Stimulated activated CD4-positive, alpha-beta T cell treated with anti-CD3 and anti-CD28 coated beads, TNF-alpha, amount 100 ng/mL, for 1 hour (primary cell): ENCODE data around the gene YIF1A.

Source experiments
- DNase-seq, 3 donors: peaks; one replicate each; pipeline ENCODE4 v3.0.0-alpha.2; 2020; ENCODE audit warnings: low read depth in 3 of 3, low spot score in 1 of 3

The YIF1A gene

GRCh38 chr11:66288671-66289547 is at the start of gene YIF1A:
YIF1A (minus strand) TSS chr11:66289143; CDS start chr11:66288985, 158 bp downstream.
- DNase-seq = peak; percentile 90 to 97 (median 96)

- DNase-seq = no peak
Observed at GRCh38 chr11:66337103-66337899, 48.4 kb upstream of the YIF1A start.

- no peak for DNase-seq
Observed at GRCh38 chr11:66336234-66337102, 47.5 kb upstream of the YIF1A start, which contains the start of gene RIN1. RIN1 (minus strand) TSS chr11:66336434; CDS start chr11:66336402, 32 bp downstream.

- no peak for DNase-seq
Observed at GRCh38 chr11:66335531-66336233, 46.7 kb upstream of the YIF1A start.

GRCh38 chr11:66334605-66335442 is 45.9 kb upstream of the YIF1A start:
- DNase-seq = no peak

- DNase-seq = no peak
Observed at GRCh38 chr11:66333896-66334604, 45.1 kb upstream of the YIF1A start.

- no peak for DNase-seq
Observed at GRCh38 chr11:66333220-66333877, 44.4 kb upstream of the YIF1A start.

- DNase-seq = no peak
Observed at GRCh38 chr11:66332371-66333219, 43.7 kb upstream of the YIF1A start.

GRCh38 chr11:66331542-66332370 is 42.8 kb upstream of the YIF1A start:
- no peak for DNase-seq

GRCh38 chr11:66330931-66331330 is 42.0 kb upstream of the YIF1A start:
- no peak for DNase-seq

- no peak for DNase-seq
Observed at GRCh38 chr11:66329165-66329673, 40.3 kb upstream of the YIF1A start.

- peak; percentile 49 to 74 (median 70) for DNase-seq
Observed at GRCh38 chr11:66328302-66329144, 39.6 kb upstream of the YIF1A start.

GRCh38 chr11:66328031-66328301 is 39.0 kb upstream of the YIF1A start:
- no peak for DNase-seq

GRCh38 chr11:66327171-66328030 is 38.5 kb upstream of the YIF1A start:
- DNase-seq = no peak
